GM12875 (cell line): ENCODE measurements around the gene SCARF2.

Source experiments
- H3K4me3 ChIP-seq: one replicate; pipeline ENCODE4 v1.5.1; 2011; ENCODE audit warnings: low read depth, low read length, control low read depth
- CTCF ChIP-seq: IDR thresholded peaks from 2 replicates; pipeline ENCODE4 v1.5.1; 2011; ENCODE audit warnings: low read depth, mild to moderate bottlenecking, control low read depth, inconsistent platforms, low read length, moderate library complexity, borderline replicate concordance; ENCODE audit not compliant: insufficient read depth

SCARF2 gene

GRCh38 chr22:20428496-20429253 lies 8.9 kb downstream of the SCARF2 start:
- H3K4me3 ChIP-seq = peak overlapping the region; percentile 51
- TF ChIP-seq CTCF = no peak

- H3K4me3 ChIP-seq = no peak overlapping the region
- no peak for TF ChIP-seq CTCF
These were observed 9.6 kb downstream of the SCARF2 start for GRCh38 chr22:20427945-20428417.

- no peak overlapping the region for H3K4me3 ChIP-seq
- TF ChIP-seq CTCF = no peak
These were observed 10.3 kb downstream of the SCARF2 start for GRCh38 chr22:20427104-20427944.

- no peak for TF ChIP-seq CTCF
- H3K4me3 ChIP-seq = no peak overlapping the region
These were observed 11.4 kb downstream of the SCARF2 start for GRCh38 chr22:20426259-20426615.

- TF ChIP-seq CTCF = no peak
- no peak overlapping the region for H3K4me3 ChIP-seq
These were observed 11.9 kb downstream of the SCARF2 start for GRCh38 chr22:20425566-20426258.

GRCh38 chr22:20424932-20425565 lies 12.6 kb downstream of the SCARF2 start:
- no peak for TF ChIP-seq CTCF
- no peak overlapping the region for H3K4me3 ChIP-seq
